ENCODE measurements around the gene SGTB. TPM values are rescaled to one million over a fixed set of nuclear protein-coding genes. Genes with fewer than 3 reads are reported as not detected.

SGTB gene
- total RNA-seq, 1 experiment from 2014 or later = 9.2 TPM

GRCh38 chr5:65695896-65696295, 26.0 kb downstream of the SGTB start:
- intact Hi-C loops (cut with micrococcal nuclease; ENCODE audit: unreplicated experiment) = no loop called here
- Histone ChIP-seq H3K9me3 (ENCODE audit: control insufficient read depth, insufficient read depth, low read depth, low read length) (no peaks in the 10 kb centered on the region), H3K4me1 (ENCODE audit: control insufficient read depth, insufficient read depth, low read length) (no peaks in the 10 kb centered on the region), H3K36me3 (ENCODE audit: control insufficient read depth, insufficient read depth, low read length) (no peaks in the 10 kb centered on the region), H3K27me3 (ENCODE audit: control insufficient read depth, insufficient read depth, low read length) (no peaks in the 10 kb centered on the region), H3K4me3 (ENCODE audit: low read depth in 2 of 2, low read length in 2 of 2) (no peak overlapping the region), H3K27ac (ENCODE audit: low read length) (no peak overlapping the region)
- CTCF ChIA-PET = no interaction called here
- no peak for DNase-seq (ENCODE audit: low read depth, low spot score)
- BruUV-seq (replicated peaks) = no TSS peak
- in situ Hi-C loops (cut with HindIII; ENCODE audit: low pct_unique_long_range_greater_than_20kb, low sequenced_read_pairs) = no loop called here
- POLR2A ChIA-PET = no interaction called here
- TF ChIP-seq TCF7L2 (IDR thresholded peaks at IDR 0.05; ENCODE audit: low read depth, low read length) = no peak
- no peak for TF ChIP-seq POLR2AphosphoS5 (IDR thresholded peaks at IDR 0.05; ENCODE audit: low read depth, low read length)
- TF ChIP-seq, protein P1, sequence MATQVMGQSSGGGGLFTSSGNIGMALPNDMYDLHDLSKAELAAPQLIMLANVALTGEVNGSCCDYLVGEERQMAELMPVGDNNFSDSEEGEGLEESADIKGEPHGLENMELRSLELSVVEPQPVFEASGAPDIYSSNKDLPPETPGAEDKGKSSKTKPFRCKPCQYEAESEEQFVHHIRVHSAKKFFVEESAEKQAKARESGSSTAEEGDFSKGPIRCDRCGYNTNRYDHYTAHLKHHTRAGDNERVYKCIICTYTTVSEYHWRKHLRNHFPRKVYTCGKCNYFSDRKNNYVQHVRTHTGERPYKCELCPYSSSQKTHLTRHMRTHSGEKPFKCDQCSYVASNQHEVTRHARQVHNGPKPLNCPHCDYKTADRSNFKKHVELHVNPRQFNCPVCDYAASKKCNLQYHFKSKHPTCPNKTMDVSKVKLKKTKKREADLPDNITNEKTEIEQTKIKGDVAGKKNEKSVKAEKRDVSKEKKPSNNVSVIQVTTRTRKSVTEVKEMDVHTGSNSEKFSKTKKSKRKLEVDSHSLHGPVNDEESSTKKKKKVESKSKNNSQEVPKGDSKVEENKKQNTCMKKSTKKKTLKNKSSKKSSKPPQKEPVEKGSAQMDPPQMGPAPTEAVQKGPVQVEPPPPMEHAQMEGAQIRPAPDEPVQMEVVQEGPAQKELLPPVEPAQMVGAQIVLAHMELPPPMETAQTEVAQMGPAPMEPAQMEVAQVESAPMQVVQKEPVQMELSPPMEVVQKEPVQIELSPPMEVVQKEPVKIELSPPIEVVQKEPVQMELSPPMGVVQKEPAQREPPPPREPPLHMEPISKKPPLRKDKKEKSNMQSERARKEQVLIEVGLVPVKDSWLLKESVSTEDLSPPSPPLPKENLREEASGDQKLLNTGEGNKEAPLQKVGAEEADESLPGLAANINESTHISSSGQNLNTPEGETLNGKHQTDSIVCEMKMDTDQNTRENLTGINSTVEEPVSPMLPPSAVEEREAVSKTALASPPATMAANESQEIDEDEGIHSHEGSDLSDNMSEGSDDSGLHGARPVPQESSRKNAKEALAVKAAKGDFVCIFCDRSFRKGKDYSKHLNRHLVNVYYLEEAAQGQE (IDR thresholded peaks at IDR 0.05; ENCODE audit: insufficient read depth in 1 of 2, low read depth in 2 of 2, low read length in 1 of 2) = no peak
- no peak for TF ChIP-seq SIN3A (IDR thresholded peaks at IDR 0.05; ENCODE audit: borderline replicate concordance, insufficient read depth, low read depth, low read length)
- TF ChIP-seq, protein P2, sequence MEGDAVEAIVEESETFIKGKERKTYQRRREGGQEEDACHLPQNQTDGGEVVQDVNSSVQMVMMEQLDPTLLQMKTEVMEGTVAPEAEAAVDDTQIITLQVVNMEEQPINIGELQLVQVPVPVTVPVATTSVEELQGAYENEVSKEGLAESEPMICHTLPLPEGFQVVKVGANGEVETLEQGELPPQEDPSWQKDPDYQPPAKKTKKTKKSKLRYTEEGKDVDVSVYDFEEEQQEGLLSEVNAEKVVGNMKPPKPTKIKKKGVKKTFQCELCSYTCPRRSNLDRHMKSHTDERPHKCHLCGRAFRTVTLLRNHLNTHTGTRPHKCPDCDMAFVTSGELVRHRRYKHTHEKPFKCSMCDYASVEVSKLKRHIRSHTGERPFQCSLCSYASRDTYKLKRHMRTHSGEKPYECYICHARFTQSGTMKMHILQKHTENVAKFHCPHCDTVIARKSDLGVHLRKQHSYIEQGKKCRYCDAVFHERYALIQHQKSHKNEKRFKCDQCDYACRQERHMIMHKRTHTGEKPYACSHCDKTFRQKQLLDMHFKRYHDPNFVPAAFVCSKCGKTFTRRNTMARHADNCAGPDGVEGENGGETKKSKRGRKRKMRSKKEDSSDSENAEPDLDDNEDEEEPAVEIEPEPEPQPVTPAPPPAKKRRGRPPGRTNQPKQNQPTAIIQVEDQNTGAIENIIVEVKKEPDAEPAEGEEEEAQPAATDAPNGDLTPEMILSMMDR (IDR thresholded peaks at IDR 0.05) = no peak
- ATAC-seq = no peak

DNA sequence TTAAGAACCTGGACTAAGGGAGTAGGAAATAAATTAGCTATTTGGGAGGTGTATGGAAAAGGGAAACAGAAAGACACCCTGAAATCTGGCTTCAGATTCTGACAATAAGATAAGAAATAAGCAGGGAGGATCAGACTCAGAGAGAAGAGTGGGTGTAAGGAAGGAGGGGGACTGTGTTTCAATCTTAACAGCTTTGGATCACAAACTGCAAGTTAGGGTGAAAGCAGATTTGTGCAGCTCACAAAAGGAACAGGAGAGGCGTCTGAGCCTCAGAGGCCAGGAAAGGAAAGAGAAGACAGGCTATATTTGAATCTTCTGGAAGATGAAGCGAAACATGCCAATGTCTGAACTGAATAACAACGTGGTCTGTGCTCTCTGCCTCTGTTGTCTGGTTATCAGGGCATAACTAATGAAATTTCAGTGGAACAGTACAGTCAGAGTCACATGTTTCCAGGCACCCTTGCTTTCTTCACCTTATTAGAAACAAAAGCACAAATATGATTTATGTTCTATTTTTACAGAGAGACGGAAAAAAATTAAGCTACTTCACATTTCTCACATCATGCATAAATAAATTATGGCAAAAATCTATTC, 26.6 kb downstream of the SGTB start:
- no peak for DNase-seq (ENCODE audit: low read depth, low spot score)
- POLR2A ChIA-PET = no interaction called here
- no peaks in the 10 kb centered on the region for H3K9me3 ChIP-seq (ENCODE audit: control insufficient read depth, insufficient read depth, low read depth, low read length)
- H3K4me1 ChIP-seq (ENCODE audit: control insufficient read depth, insufficient read depth, low read length) = no peaks in the 10 kb centered on the region
- in situ Hi-C loops (cut with HindIII; ENCODE audit: low pct_unique_long_range_greater_than_20kb, low sequenced_read_pairs) = no loop called here
- no peaks in the 10 kb centered on the region for H3K36me3 ChIP-seq (ENCODE audit: control insufficient read depth, insufficient read depth, low read length)
- CTCF ChIA-PET = no interaction called here
- H3K4me3 ChIP-seq (ENCODE audit: low read depth in 2 of 2, low read length in 2 of 2) = no peak overlapping the region
- H3K27ac ChIP-seq (ENCODE audit: low read length) = no peak overlapping the region
- TF ChIP-seq SIN3A (IDR thresholded peaks at IDR 0.05; ENCODE audit: borderline replicate concordance, insufficient read depth, low read depth, low read length) (no peak), TCF7L2 (IDR thresholded peaks at IDR 0.05; ENCODE audit: low read depth, low read length) (no peak), POLR2AphosphoS5 (IDR thresholded peaks at IDR 0.05; ENCODE audit: low read depth, low read length) (no peak)
- TF ChIP-seq, protein P1 (IDR thresholded peaks at IDR 0.05; ENCODE audit: insufficient read depth in 1 of 2, low read depth in 2 of 2, low read length in 1 of 2) = no peak
- H3K27me3 ChIP-seq (ENCODE audit: control insufficient read depth, insufficient read depth, low read length) = no peaks in the 10 kb centered on the region
- BruUV-seq (replicated peaks) = no TSS peak
- intact Hi-C loops (cut with micrococcal nuclease; ENCODE audit: unreplicated experiment) = no loop called here
- ATAC-seq = no peak
